ENCODE results near the gene POLR2A. TPM values are rescaled to one million over a fixed set of nuclear protein-coding genes. Genes with fewer than 3 reads are reported as not detected.

POLR2A gene
- total and polyA plus RNA-seq, 2 experiments from 2014 or later = 46.2 to 75.7 TPM

DNA sequence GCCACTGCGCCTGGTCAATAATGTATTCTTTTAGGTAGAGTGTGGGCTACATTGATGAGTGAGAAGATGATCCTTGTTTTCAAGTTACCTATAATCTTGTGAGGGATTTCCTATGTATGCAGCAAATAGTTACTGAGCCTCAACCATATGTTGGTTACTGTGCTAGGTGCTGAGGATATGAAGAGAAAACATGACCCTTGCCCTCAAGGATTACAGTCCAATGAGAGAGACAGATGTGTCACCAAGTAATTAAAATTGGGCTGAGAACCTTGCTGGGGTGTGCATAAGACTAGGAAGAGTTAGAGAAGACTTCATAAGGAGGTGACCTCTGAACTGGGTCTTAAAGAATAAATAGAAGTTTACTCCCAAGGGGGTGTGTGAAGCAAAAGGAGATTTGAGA is 7.4 kb downstream of the POLR2A start:
- DNase-seq = no peak
- Histone ChIP-seq H3F3A (ENCODE audit: insufficient read depth) (peaks cover 6% of the 10 kb centered on the region; the same call in 1 of the 2 replicates), H3K9me3 (ENCODE audit: low read depth) (no peaks in the 10 kb centered on the region), H3K27me3 (replicated peaks; ENCODE audit: insufficient read depth) (no peaks in the 10 kb centered on the region), H3K79me2 (ENCODE audit: insufficient read depth) (peaks cover 100% of the 10 kb centered on the region), H2AFZ (no peak overlapping the region), H3K9me2 (ENCODE audit: insufficient read depth) (no peaks in the 10 kb centered on the region), H4K20me1 (ENCODE audit: insufficient read depth) (peaks cover 48% of the 10 kb centered on the region), H3K4me3 (no peak overlapping the region), H3K9ac (no peak overlapping the region), H3K36me3 (ENCODE audit: low read depth) (peaks cover 4% of the 10 kb centered on the region; the same call in 1 of the 2 replicates), H3K4me1 (ENCODE audit: insufficient read depth) (peaks cover 20% of the 10 kb centered on the region), H3K4me2 (ENCODE audit: unreplicated experiment) (no peak overlapping the region), H3K27ac (no peak overlapping the region)
- in situ Hi-C loops (cut with MboI) = no loop called here
- 100% methylated on average over 1 of the region's 1 CpG for WGBS, 2 experiments (ENCODE audit: low coverage in 1 of 2, low lambda C conversion rate in 2 of 2, missing lambda C conversion rate in 2 of 2)
- TF ChIP-seq EZH2 (IDR thresholded peaks at IDR 0.05; ENCODE audit: insufficient read depth, poor library complexity, severe bottlenecking) = no peak
- no peak for TF ChIP-seq EZH2phosphoT487 (IDR thresholded peaks at IDR 0.05; ENCODE audit: insufficient read depth, low read depth)

DNA sequence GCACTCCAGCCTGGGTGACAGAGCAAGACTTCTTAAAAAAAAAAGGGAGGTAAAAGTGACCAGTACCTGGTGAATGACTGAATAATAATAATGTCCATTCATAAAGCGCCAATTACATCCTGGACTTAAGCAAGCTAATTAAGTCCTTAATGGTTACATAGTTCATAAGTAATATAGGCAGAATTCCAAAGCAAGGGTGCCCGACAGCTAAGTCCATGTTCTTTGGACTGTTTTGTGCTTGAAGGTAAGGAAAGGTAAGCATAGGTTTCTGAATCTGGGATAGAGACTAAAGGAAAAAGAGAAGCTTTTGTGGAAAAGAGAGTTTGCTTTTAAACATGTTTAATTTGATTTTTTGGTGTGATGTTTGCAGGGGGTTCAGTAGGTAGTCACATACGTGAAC is 9.8 kb downstream of the POLR2A start:
- Histone ChIP-seq H3K27me3 (replicated peaks; ENCODE audit: insufficient read depth) (no peaks in the 10 kb centered on the region), H3K9me3 (ENCODE audit: low read depth) (no peaks in the 10 kb centered on the region), H3K9ac (no peak overlapping the region), H4K20me1 (ENCODE audit: insufficient read depth) (peaks cover 39% of the 10 kb centered on the region), H3K4me1 (ENCODE audit: insufficient read depth) (peaks cover 5% of the 10 kb centered on the region; the same call in 1 of the 2 replicates), H3K27ac (no peak overlapping the region), H2AFZ (no peak overlapping the region), H3F3A (ENCODE audit: insufficient read depth) (peaks cover 4% of the 10 kb centered on the region; the same call in 1 of the 2 replicates), H3K36me3 (ENCODE audit: low read depth) (peaks cover 14% of the 10 kb centered on the region), H3K9me2 (ENCODE audit: insufficient read depth) (no peaks in the 10 kb centered on the region), H3K4me3 (no peak overlapping the region), H3K79me2 (ENCODE audit: insufficient read depth) (peaks cover 98% of the 10 kb centered on the region), H3K4me2 (ENCODE audit: unreplicated experiment) (no peak overlapping the region)
- no peak for DNase-seq
- no peak for TF ChIP-seq EZH2 (IDR thresholded peaks at IDR 0.05; ENCODE audit: insufficient read depth, poor library complexity, severe bottlenecking)
- no peak for TF ChIP-seq EZH2phosphoT487 (IDR thresholded peaks at IDR 0.05; ENCODE audit: insufficient read depth, low read depth)
- 97 to 99% methylated on average over 3 of the region's 3 CpGs for WGBS, 2 experiments (ENCODE audit: low coverage in 1 of 2, low lambda C conversion rate in 2 of 2, missing lambda C conversion rate in 2 of 2)
- in situ Hi-C loops (cut with MboI) = no loop called here

DNA sequence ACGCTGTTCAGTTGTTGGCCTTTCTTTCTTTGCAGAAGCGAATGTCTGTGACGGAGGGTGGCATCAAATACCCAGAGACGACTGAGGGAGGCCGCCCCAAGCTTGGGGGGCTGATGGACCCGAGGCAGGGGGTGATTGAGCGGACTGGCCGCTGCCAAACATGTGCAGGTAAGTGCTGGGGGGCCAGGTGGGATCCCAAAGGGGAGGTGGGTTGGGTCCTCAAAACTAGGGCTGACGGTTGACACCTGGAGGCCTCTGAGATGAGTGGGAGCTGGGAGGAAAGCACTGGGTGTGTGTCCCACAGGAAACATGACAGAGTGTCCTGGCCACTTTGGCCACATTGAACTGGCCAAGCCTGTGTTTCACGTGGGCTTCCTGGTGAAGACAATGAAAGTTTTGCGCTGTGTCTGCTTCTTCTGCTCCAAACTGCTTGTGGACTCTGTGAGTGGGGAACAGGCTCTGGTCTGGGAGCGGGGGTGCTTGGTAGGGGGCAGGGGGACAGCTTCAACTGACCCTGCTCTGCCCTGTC is 11.8 kb downstream of the POLR2A start:
- Histone ChIP-seq H3K27ac (no peak overlapping the region), H3K79me2 (ENCODE audit: insufficient read depth) (peaks cover 98% of the 10 kb centered on the region), H4K20me1 (ENCODE audit: insufficient read depth) (peaks cover 25% of the 10 kb centered on the region), H2AFZ (no peak overlapping the region), H3K9me2 (ENCODE audit: insufficient read depth) (no peaks in the 10 kb centered on the region), H3K36me3 (ENCODE audit: low read depth) (peaks cover 34% of the 10 kb centered on the region), H3F3A (ENCODE audit: insufficient read depth) (no peaks in the 10 kb centered on the region), H3K4me3 (no peak overlapping the region), H3K4me2 (ENCODE audit: unreplicated experiment) (no peak overlapping the region), H3K4me1 (ENCODE audit: insufficient read depth) (no peaks in the 10 kb centered on the region), H3K27me3 (replicated peaks; ENCODE audit: insufficient read depth) (no peaks in the 10 kb centered on the region), H3K9me3 (ENCODE audit: low read depth) (no peaks in the 10 kb centered on the region), H3K9ac (no peak overlapping the region)
- no peak for DNase-seq
- no peak for TF ChIP-seq EZH2 (IDR thresholded peaks at IDR 0.05; ENCODE audit: insufficient read depth, poor library complexity, severe bottlenecking)
- TF ChIP-seq EZH2phosphoT487 (IDR thresholded peaks at IDR 0.05; ENCODE audit: insufficient read depth, low read depth) = no peak
- in situ Hi-C loops (cut with MboI) = no loop called here
- 90% methylated on average over 11 to 12 of the region's 12 CpGs for WGBS, 2 experiments (ENCODE audit: low coverage in 1 of 2, low lambda C conversion rate in 2 of 2, missing lambda C conversion rate in 2 of 2)

DNA sequence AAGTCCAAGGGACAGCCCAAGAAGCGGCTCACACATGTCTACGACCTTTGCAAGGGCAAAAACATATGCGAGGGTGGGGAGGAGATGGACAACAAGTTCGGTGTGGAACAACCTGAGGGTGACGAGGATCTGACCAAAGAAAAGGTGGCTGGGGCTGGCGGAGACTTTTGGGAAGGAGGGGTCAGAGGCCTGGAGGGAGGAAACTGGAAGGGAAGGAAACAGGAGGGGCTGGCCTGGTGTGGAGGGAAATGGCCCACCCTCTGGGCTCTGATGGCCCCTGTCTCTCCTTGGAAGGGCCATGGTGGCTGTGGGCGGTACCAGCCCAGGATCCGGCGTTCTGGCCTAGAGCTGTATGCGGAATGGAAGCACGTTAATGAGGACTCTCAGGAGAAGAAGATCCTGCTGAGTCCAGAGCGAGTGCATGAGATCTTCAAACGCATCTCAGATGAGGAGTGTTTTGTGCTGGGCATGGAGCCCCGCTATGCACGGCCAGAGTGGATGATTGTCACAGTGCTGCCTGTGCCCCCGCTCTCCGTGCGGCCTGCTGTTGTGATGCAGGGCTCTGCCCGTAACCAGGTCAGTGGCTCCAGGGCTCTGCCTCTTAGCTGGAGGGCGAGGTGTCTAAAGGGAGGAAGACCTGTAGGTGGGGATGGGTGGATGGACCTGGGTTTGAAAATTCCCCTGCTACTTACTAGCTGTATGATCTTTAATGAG is 12.5 kb downstream of the POLR2A start:
- Histone ChIP-seq H3K36me3 (ENCODE audit: low read depth) (peaks cover 40% of the 10 kb centered on the region), H3K9me2 (ENCODE audit: insufficient read depth) (no peaks in the 10 kb centered on the region), H3K27me3 (replicated peaks; ENCODE audit: insufficient read depth) (no peaks in the 10 kb centered on the region), H3K9ac (no peak overlapping the region), H3K4me2 (ENCODE audit: unreplicated experiment) (no peak overlapping the region), H2AFZ (no peak overlapping the region), H3K4me1 (ENCODE audit: insufficient read depth) (no peaks in the 10 kb centered on the region), H3K79me2 (ENCODE audit: insufficient read depth) (peaks cover 98% of the 10 kb centered on the region), H3K9me3 (ENCODE audit: low read depth) (no peaks in the 10 kb centered on the region), H4K20me1 (ENCODE audit: insufficient read depth) (peaks cover 21% of the 10 kb centered on the region), H3F3A (ENCODE audit: insufficient read depth) (no peaks in the 10 kb centered on the region), H3K27ac (no peak overlapping the region), H3K4me3 (no peak overlapping the region)
- DNase-seq = no peak
- WGBS, 2 experiments (ENCODE audit: low coverage in 1 of 2, low lambda C conversion rate in 2 of 2, missing lambda C conversion rate in 2 of 2) = 98% methylated on average over 20 of the region's 20 CpGs
- TF ChIP-seq EZH2phosphoT487 (IDR thresholded peaks at IDR 0.05; ENCODE audit: insufficient read depth, low read depth) (no peak), EZH2 (IDR thresholded peaks at IDR 0.05; ENCODE audit: insufficient read depth, poor library complexity, severe bottlenecking) (no peak)
- in situ Hi-C loops (cut with MboI) = no loop called here
